Lung (tissue), 12 donors: ENCODE data around the gene TSPAN18. TPM values are rescaled to one million over a fixed set of nuclear protein-coding genes. Genes with fewer than 3 reads are reported as not detected.

Experiments used
- ATAC-seq: fragments of 200-7000 bp; cut with Tn5 transposase; one replicate; pipeline ENCODE4 v1.9.1; 2020; ENCODE audit warnings: moderate number of reproducible peaks; ENCODE audit not compliant: insufficient read depth, low FRiP score
- DNase-seq, 3 donors: peaks; one replicate each; pipeline ENCODE4 v3.0.0-alpha.2; 2013 to 2017
- H3K27ac ChIP-seq, 2 donors: one replicate each; pipeline ENCODE4 v1.5.1; 2013; ENCODE audit warnings: mild to moderate bottlenecking in 2 of 2, moderate library complexity in 2 of 2, control low read depth in 1 of 2, inconsistent platforms in 1 of 2, low read depth in 1 of 2, low read length in 1 of 2
- H3K27me3 ChIP-seq, 3 donors: one replicate each; pipeline ENCODE4 v1.5.1; 2013; ENCODE audit warnings: low read length in 2 of 3; ENCODE audit not compliant: control insufficient read depth in 3 of 3, insufficient read depth in 3 of 3
- H3K36me3 ChIP-seq, 4 donors: one replicate each; pipeline ENCODE4 v1.5.1; 2013; ENCODE audit warnings: low read length in 4 of 4, mild to moderate bottlenecking in 1 of 4, moderate library complexity in 1 of 4; ENCODE audit not compliant: control insufficient read depth in 4 of 4, insufficient read depth in 4 of 4
- H3K4me1 ChIP-seq, 5 donors: one replicate each; pipeline ENCODE4 v1.5.1; 2013; ENCODE audit warnings: low read length in 5 of 5, mild to moderate bottlenecking in 2 of 5, moderate library complexity in 1 of 5; ENCODE audit not compliant: control insufficient read depth in 5 of 5, insufficient read depth in 5 of 5
- H3K4me3 ChIP-seq: one replicate; pipeline ENCODE4 v1.5.1; 2013; ENCODE audit warnings: mild to moderate bottlenecking, control low read depth, moderate library complexity
- H3K9ac ChIP-seq, 2 donors: one replicate each; pipeline ENCODE4 v1.5.1; 2013; ENCODE audit warnings: low read length in 2 of 2, control low read depth in 1 of 2; ENCODE audit not compliant: insufficient read depth in 1 of 2
- H3K9me3 ChIP-seq, 4 donors: one replicate each; pipeline ENCODE4 v1.5.1; 2013; ENCODE audit warnings: low read length in 3 of 4, mild to moderate bottlenecking in 1 of 4, moderate library complexity in 1 of 4; ENCODE audit not compliant: control insufficient read depth in 4 of 4, insufficient read depth in 3 of 4
- WGBS, 2 donors: extraction: QIAGEN DNeasy Blood & Tissue Kit; methylation state at CpG; one replicate each; pipeline ENCODE4 v1.1.7; 2013; 5-methylcytosine and 5-hydroxymethylcytosine counted together
- polyA plus RNA-seq, 2 donors: library from polyadenylated mRNA; stranded (reverse); fragments of 200-250 nt; gene quantifications; one replicate each; pipeline ENCODE4 v1.2.1, GENCODE V29; 2013
- total RNA-seq, 2 donors: library from RNA; depleted of rRNA in 1 of 2; stranded (reverse); fragments of >200 nt in 1 of 2; gene quantifications; one replicate each; pipeline ENCODE4 v1.2.1, GENCODE V29; 2014 to 2021
- TF ChIP-seq, protein P1 (sequence below): IDR thresholded peaks from 2 replicates; pipeline ENCODE4 v1.5.1; 2012; ENCODE audit warnings: mild to moderate bottlenecking; ENCODE audit errors: control extremely low read depth, extremely low read depth
- donor health status: control.
- donor health status: control.
- donor health status: Bipolar disorder and iron deficiency.
- donor health status: healthy.
- donor health status: DM: yes; HTN: yes; CAD: no.

TSPAN18 gene
- total and polyA plus RNA-seq, 4 donors: 8.3 to 40.7 (median 21.4) TPM

DNA sequence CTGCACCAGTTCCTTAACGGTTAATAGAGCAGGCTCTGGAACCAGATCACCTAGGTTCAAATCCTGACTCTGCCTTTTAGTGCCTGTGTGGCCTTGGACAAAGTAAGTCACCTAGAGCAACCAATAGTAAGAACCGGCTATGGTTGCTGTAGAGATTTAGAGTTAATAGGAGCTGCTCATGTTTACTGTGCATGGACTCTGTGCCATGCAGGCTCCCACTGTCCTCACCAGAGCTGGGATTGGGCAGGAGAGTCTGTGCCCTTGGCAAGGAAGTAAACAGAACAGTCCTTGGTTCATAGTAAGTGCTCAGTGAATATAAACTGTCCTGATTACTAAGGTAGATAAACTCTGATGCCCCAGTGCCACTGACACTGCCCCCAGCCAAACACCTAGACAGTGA, 225.3 kb downstream of the TSPAN18 start:
- DNase-seq (no peak), ATAC-seq (no peak)
- TF ChIP-seq, protein P1, sequence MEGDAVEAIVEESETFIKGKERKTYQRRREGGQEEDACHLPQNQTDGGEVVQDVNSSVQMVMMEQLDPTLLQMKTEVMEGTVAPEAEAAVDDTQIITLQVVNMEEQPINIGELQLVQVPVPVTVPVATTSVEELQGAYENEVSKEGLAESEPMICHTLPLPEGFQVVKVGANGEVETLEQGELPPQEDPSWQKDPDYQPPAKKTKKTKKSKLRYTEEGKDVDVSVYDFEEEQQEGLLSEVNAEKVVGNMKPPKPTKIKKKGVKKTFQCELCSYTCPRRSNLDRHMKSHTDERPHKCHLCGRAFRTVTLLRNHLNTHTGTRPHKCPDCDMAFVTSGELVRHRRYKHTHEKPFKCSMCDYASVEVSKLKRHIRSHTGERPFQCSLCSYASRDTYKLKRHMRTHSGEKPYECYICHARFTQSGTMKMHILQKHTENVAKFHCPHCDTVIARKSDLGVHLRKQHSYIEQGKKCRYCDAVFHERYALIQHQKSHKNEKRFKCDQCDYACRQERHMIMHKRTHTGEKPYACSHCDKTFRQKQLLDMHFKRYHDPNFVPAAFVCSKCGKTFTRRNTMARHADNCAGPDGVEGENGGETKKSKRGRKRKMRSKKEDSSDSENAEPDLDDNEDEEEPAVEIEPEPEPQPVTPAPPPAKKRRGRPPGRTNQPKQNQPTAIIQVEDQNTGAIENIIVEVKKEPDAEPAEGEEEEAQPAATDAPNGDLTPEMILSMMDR: no peak
- Histone ChIP-seq H3K9me3 (no peaks in the 10 kb centered on the region), H3K27ac (no peak overlapping the region), H3K36me3 (no peaks in the 10 kb centered on the region), H3K4me3 (no peak overlapping the region), H3K9ac (no peak overlapping the region), H3K4me1 (peaks cover 0 to 23% (median 14%) of the 10 kb centered on the region in 5 donors), H3K27me3 (no peaks in the 10 kb centered on the region)
- WGBS, 2 donors: 42 to 84% methylated on average over 2 of the region's 2 CpGs

DNA sequence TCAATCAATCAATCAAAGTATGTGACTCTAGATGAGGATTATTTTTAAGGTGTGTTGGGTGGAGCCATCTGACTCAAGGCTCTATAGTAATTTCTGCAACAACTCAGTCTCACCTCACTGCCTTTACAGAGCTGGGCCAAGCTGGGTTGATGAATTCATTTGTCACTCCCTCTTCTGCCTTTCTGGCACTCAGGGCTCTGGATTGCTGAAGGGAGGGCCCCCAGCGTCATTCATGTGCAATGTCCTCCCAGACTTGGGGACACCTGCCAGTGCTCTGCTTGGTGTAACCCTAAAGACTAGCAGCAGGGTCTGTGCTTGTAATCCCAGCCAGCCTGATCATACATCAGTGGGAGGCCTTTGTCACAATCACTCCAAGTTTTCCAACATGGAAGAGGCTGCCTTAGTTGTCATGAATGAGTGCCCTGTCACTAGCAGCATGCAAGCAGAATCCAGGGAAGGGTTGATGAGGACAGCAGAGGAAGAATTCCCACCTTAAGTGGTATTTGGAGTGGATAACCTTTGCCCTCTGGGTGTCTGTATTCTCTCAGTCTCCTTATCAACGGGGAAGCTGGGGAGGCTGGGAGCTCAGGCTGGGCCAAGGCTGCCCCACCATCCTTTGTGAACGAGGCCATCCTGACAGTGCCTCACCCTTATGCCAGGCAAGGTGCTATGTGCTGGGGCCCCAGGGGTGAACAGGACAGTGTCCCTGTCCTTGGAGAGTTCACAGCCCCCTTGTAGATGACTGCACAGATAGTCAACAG, 225.9 kb downstream of the TSPAN18 start:
- H3K27me3 ChIP-seq: no peaks in the 10 kb centered on the region
- no peaks in the 10 kb centered on the region for H3K9me3 ChIP-seq
- H3K9ac ChIP-seq: no peak overlapping the region
- DNase-seq (no peak), ATAC-seq (no peak)
- no peaks in the 10 kb centered on the region for H3K36me3 ChIP-seq
- no peak overlapping the region for H3K27ac ChIP-seq
- peaks cover 0 to 21% (median 15%) of the 10 kb centered on the region in 5 donors for H3K4me1 ChIP-seq
- TF ChIP-seq, protein P1: no peak
- no peak overlapping the region for H3K4me3 ChIP-seq
- 83 to 84% methylated on average over 3 of the region's 3 CpGs for WGBS, 2 donors

DNA sequence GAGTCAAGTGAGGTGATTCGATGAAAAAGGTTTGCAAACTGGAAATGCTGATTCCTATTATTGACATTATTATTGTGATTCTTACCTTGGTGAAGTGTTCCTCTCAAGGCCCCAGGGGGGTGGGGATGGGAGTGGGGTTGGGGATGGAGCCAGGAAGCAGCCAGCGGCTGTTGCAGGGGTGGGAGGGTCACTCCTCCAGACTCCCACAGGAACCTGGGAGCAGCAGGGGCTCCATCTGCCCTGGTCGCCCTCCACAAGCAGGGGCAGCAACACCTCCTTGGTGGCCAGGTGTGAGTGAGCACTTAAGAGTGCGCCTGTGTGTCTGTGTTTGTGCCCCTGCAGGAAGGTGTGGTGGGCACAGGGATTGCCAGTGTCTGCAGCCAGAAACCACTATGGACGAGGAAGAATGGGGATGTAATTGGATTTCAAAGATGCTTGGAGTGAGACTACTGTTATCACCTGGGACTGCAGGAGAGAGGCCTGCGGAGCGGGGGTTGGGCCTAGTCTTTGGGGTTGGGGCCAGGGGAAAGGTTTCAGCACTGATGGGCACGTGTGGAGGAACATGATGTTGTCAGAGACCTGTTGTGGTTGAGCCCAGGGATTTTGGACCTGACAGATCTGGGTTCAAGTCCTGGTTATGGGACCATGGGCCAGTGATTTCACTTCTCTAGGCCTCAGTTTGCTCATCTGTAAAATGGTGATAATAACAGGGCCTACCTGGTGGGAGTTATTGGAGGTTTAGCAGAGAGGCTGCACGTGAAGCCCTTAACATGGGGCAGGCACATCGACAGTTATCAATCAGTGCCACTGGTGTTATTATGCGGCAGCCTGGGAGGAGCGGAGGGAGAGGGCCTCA, 227.5 kb downstream of the TSPAN18 start:
- Histone ChIP-seq H3K9me3 (no peaks in the 10 kb centered on the region), H3K36me3 (no peaks in the 10 kb centered on the region), H3K4me3 (no peak overlapping the region), H3K27ac (peak overlapping the region in 1 of 2 donors; percentile 57), H3K4me1 (peaks cover 0 to 21% (median 15%) of the 10 kb centered on the region in 5 donors), H3K27me3 (no peaks in the 10 kb centered on the region), H3K9ac (no peak overlapping the region)
- 56 to 78% methylated on average over 12 of the region's 12 CpGs for WGBS, 2 donors
- TF ChIP-seq, protein P1: no peak
- no peak for DNase-seq
- no peak for ATAC-seq
